H1 (cell line): ENCODE measurements around the gene ORAI3. TPM values are rescaled to one million over a fixed set of nuclear protein-coding genes. Genes with fewer than 3 reads are reported as not detected.

Source experiments
- CEBPB ChIP-seq: IDR thresholded peaks from 2 replicates; pipeline ENCODE4 v1.6.1; 2012; ENCODE audit warnings: low read depth, low read length
- CHD7 ChIP-seq: fragments of 300-600 bp; sonication (generic); IDR thresholded peaks from 2 replicates; pipeline ENCODE4 v1.7.1; 2012; ENCODE audit warnings: low read length, moderate library complexity, mild to moderate bottlenecking, inconsistent platforms; ENCODE audit not compliant: insufficient replicate concordance
- EP300 ChIP-seq, 2 experiments: IDR thresholded peaks; 1 replicate in 1 of 2; 2 replicates in 1 of 2; pipeline ENCODE4 v1.6.1; 2011 to 2012; ENCODE audit warnings: low read depth in 2 of 2, low read length in 2 of 2, mild to moderate bottlenecking in 2 of 2, borderline replicate concordance in 1 of 2, inconsistent platforms in 1 of 2, moderate library complexity in 1 of 2
- KDM4A ChIP-seq: IDR thresholded peaks from one replicate; pipeline ENCODE4 v1.7.1; 2012; ENCODE audit warnings: low read depth, mild to moderate bottlenecking, moderate library complexity, low read length, inconsistent platforms; ENCODE audit not compliant: severe bottlenecking
- NANOG ChIP-seq: IDR thresholded peaks from 2 replicates; pipeline ENCODE4 v1.6.1; 2011; ENCODE audit warnings: low read length, low read depth, mild to moderate bottlenecking, inconsistent platforms; ENCODE audit not compliant: insufficient read depth, poor library complexity, severe bottlenecking
- SIX5 ChIP-seq: IDR thresholded peaks from 2 replicates; pipeline ENCODE4 v1.6.1; 2011; ENCODE audit warnings: mild to moderate bottlenecking, low read depth, low read length
- TAF7 ChIP-seq: optimal IDR thresholded peaks from 2 replicates; pipeline ENCODE3; 2011; ENCODE audit warnings: low read depth, mild to moderate bottlenecking, inconsistent platforms, low read length, moderate library complexity, borderline replicate concordance
- TBP ChIP-seq: IDR thresholded peaks from 2 replicates; pipeline ENCODE4 v1.6.1; 2011; ENCODE audit warnings: low read depth, low read length, improper control_type of control experiment
- TCF12 ChIP-seq: IDR thresholded peaks from 2 replicates; pipeline ENCODE4 v1.6.1; 2011; ENCODE audit warnings: low read depth, mild to moderate bottlenecking, low read length
- polyA plus RNA-seq, 7 experiments: library from polyadenylated mRNA; depleted of rRNA in 3 of 7; stranded (reverse) in 5 of 7; unstranded in 2 of 7; fragments of >200 nt in 5 of 7; fragments of 200-250 nt in 2 of 7; gene quantifications; 1 replicate in 5 of 7; 2 replicates in 1 of 7; 4 replicates in 1 of 7; pipeline versions ENCODE4 v1.2.1 to v1.2.3, GENCODE V29; 2011 to 2013; ENCODE audit warnings: missing spikeins in 2 of 7, mixed read lengths in 2 of 7
- total RNA-seq: library from RNA; stranded (reverse); fragmentation: NEBNext Ultra II Directional; extraction: Animal tissue kit (Norgen Biotek cat#: 25700); gene quantifications from 2 replicates; pipeline ENCODE4 v1.2.1, GENCODE V29; 2021

The ORAI3 gene
- total and polyA plus RNA-seq, 2 of the 8 experiments (the other 6 are each of a cell fraction or from before 2014, with no cell fraction given) = 8.7 to 24.5 TPM

GRCh38 chr16:30902029-30902972 is 46.6 kb upstream of the ORAI3 start (continued):
- TF ChIP-seq CHD7 (no peak), CEBPB (no peak), TBP (no peak), EP300 (IDR thresholded peaks at IDR 0.05; ENCODE audit: borderline replicate concordance in 1 of 2, low read depth in 2 of 2, low read length in 2 of 2) (0 out of 3 replicates have a peak, but pooled peaks of 1 of the 2 experiments have one; percentile 8), TAF7 (no peak), TCF12 (no peak), SIX5 (no peak), NANOG (no peak), KDM4A (peak; percentile 95)
